LNCaP clone FGC (cell line): ENCODE measurements around the gene SLC46A3.

Source experiments
- DNase-seq: peaks from one replicate; pipeline ENCODE4 v3.0.0-alpha.2; 2011; ENCODE audit warnings: low read depth
- H3K4me3 ChIP-seq: 2 replicates; pipeline ENCODE4 v1.5.1; 2011; ENCODE audit warnings: mild to moderate bottlenecking, low read depth, low read length, control low read depth
- CTCF ChIP-seq: IDR thresholded peaks from 2 replicates; pipeline ENCODE4 v1.5.1; 2012; ENCODE audit warnings: mild to moderate bottlenecking; ENCODE audit not compliant: control insufficient read depth, insufficient read depth; ENCODE audit errors: extremely low read depth

SLC46A3 gene

GRCh38 chr13:28753208-28753892 is 34.6 kb upstream of the SLC46A3 start:
- no peak for TF ChIP-seq CTCF
- DNase-seq = peak; percentile 76
- H3K4me3 ChIP-seq = no peak overlapping the region

GRCh38 chr13:28751175-28751960 is 32.6 kb upstream of the SLC46A3 start:
- no peak for DNase-seq
- TF ChIP-seq CTCF = no peak
- H3K4me3 ChIP-seq = no peak overlapping the region

- no peak overlapping the region for H3K4me3 ChIP-seq
- TF ChIP-seq CTCF = no peak
- DNase-seq = no peak
These were observed 31.6 kb upstream of the SLC46A3 start for GRCh38 chr13:28750187-28751045.

- no peak for DNase-seq
- TF ChIP-seq CTCF = no peak
- H3K4me3 ChIP-seq = no peak overlapping the region
These were observed 29.1 kb upstream of the SLC46A3 start for GRCh38 chr13:28747851-28748250.

GRCh38 chr13:28746287-28746612 is 27.5 kb upstream of the SLC46A3 start:
- TF ChIP-seq CTCF = no peak
- H3K4me3 ChIP-seq = no peak overlapping the region
- DNase-seq = no peak

- no peak for TF ChIP-seq CTCF
- H3K4me3 ChIP-seq = no peak overlapping the region
- no peak for DNase-seq
These were observed 25.9 kb upstream of the SLC46A3 start for GRCh38 chr13:28744656-28745055.
